GM21825 (cell line): ENCODE data around the gene ASIC1.

Experiments used
- ATAC-seq: cut with Tn5 transposase; IDR thresholded peaks from one replicate; pipeline ENCODE4 v1.9.1; 2021; ENCODE audit warnings: mild to moderate bottlenecking, moderate library complexity; ENCODE audit not compliant: unreplicated experiment

ASIC1 gene

GRCh38 chr12:50060120-50060468 lies 2.7 kb downstream of the ASIC1 start:
- no peak for ATAC-seq

- ATAC-seq = no peak
Observed at GRCh38 chr12:50061171-50061570, 3.8 kb downstream of the ASIC1 start.

GRCh38 chr12:50061946-50062686 lies 4.7 kb downstream of the ASIC1 start:
- ATAC-seq = no peak

- ATAC-seq = no peak
Observed at GRCh38 chr12:50062728-50063460, 5.5 kb downstream of the ASIC1 start.

GRCh38 chr12:50065726-50066310 lies 8.4 kb downstream of the ASIC1 start:
- ATAC-seq = no peak

- no peak for ATAC-seq
Observed at GRCh38 chr12:50066402-50066801, 9.0 kb downstream of the ASIC1 start.

- no peak for ATAC-seq
Observed at GRCh38 chr12:50069069-50069468, 11.7 kb downstream of the ASIC1 start.

GRCh38 chr12:50069539-50069938 lies 12.1 kb downstream of the ASIC1 start:
- ATAC-seq = no peak

GRCh38 chr12:50070314-50071060 lies 13.1 kb downstream of the ASIC1 start:
- no peak for ATAC-seq

- no peak for ATAC-seq
Observed at GRCh38 chr12:50072198-50072907, 15.0 kb downstream of the ASIC1 start.

GRCh38 chr12:50073206-50073605 lies 15.8 kb downstream of the ASIC1 start:
- ATAC-seq = no peak

GRCh38 chr12:50073712-50074111 lies 16.3 kb downstream of the ASIC1 start:
- no peak for ATAC-seq

- no peak for ATAC-seq
Observed at GRCh38 chr12:50074936-50075807, 17.8 kb downstream of the ASIC1 start.

GRCh38 chr12:50075808-50076170 lies 18.4 kb downstream of the ASIC1 start:
- no peak for ATAC-seq

GRCh38 chr12:50077099-50077498 lies 19.7 kb downstream of the ASIC1 start:
- no peak for ATAC-seq

GRCh38 chr12:50078281-50078680 lies 20.9 kb downstream of the ASIC1 start:
- no peak for ATAC-seq

- no peak for ATAC-seq
Observed at GRCh38 chr12:50079771-50080170, 22.4 kb downstream of the ASIC1 start.

GRCh38 chr12:50081096-50081808 lies 23.9 kb downstream of the ASIC1 start:
- no peak for ATAC-seq

GRCh38 chr12:50082644-50083043 lies 25.2 kb downstream of the ASIC1 start:
- no peak for ATAC-seq
